Measurements from ENCODE around the gene ACTR1B.
A peak's percentile ranks its signal among the peaks of the same experiment; 100 is the strongest.

The ACTR1B gene

DNA sequence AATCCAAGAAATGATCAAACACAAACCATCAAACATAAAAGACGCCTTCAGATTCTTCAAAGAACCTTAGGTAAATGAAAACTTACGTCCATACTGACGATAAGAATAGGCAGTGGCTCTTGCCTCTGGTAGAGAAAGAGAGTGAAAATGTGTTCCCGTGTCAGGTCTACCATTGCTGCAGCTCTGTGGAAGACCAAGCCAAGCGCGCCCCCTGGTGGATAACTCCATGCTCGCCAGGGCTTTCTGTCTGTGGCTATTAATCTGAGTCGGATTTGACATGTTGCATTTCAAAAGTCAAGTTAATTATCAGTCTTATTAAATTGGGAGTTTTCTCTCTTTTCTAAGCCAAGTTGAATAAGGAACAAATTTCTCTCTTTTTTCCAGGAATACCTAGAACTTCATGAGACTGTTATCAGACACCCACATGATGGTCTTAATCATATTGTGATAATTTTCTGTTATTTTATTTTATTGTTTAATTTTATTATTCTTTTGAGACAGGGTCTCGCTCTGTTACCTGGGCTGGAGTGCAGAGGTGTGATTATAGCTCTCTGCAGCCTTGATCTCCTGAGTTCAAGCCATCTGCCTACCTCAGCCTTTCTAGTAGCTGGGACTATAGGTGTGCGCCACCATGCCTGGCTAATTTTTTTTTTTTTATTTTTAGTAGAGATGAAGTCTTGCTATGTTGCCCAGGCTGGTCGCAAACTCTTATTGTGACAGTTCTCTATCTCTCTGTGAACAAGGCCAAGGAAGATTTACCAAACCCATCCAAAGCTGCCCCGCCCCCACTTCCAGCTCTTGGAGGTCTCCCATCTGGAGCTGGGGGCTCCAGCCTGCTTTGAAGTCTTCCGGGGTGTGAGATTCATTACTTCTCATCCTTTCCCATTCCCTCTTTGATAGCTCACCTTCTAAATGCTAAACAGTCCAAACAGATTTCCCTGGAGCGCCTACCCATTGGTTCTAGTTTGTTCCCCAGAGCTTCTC lies 33.7 kb upstream of the ACTR1B start:
- Histone ChIP-seq H2AFZ (ENCODE audit: low read depth) (peak overlapping the region; percentile 58; the same call in 1 of the 2 replicates), H3K79me2 (ENCODE audit: insufficient read depth, low read depth) (no peaks in the 10 kb centered on the region), H3K9ac (no peak overlapping the region), H3K4me3 (IDR thresholded peaks at IDR 0.05; ENCODE audit: insufficient read depth, low read depth, low read length) (no peak overlapping the region), H3K27me3 (ENCODE audit: insufficient read depth, low read depth) (no peaks in the 10 kb centered on the region), H3K4me1 (ENCODE audit: low read depth, poor library complexity, severe bottlenecking) (peaks cover 5% of the 10 kb centered on the region), H4K20me1 (ENCODE audit: insufficient read depth) (no peaks in the 10 kb centered on the region), H3K4me2 (peak overlapping the region; percentile 58), H3K27ac (no peak overlapping the region), H3K36me3 (ENCODE audit: insufficient read depth) (no peaks in the 10 kb centered on the region)
- TF ChIP-seq, protein P1, sequence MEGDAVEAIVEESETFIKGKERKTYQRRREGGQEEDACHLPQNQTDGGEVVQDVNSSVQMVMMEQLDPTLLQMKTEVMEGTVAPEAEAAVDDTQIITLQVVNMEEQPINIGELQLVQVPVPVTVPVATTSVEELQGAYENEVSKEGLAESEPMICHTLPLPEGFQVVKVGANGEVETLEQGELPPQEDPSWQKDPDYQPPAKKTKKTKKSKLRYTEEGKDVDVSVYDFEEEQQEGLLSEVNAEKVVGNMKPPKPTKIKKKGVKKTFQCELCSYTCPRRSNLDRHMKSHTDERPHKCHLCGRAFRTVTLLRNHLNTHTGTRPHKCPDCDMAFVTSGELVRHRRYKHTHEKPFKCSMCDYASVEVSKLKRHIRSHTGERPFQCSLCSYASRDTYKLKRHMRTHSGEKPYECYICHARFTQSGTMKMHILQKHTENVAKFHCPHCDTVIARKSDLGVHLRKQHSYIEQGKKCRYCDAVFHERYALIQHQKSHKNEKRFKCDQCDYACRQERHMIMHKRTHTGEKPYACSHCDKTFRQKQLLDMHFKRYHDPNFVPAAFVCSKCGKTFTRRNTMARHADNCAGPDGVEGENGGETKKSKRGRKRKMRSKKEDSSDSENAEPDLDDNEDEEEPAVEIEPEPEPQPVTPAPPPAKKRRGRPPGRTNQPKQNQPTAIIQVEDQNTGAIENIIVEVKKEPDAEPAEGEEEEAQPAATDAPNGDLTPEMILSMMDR (conservative IDR thresholded peaks at IDR 0.05; ENCODE audit: low read depth, low read length), result peak; percentile 95

DNA sequence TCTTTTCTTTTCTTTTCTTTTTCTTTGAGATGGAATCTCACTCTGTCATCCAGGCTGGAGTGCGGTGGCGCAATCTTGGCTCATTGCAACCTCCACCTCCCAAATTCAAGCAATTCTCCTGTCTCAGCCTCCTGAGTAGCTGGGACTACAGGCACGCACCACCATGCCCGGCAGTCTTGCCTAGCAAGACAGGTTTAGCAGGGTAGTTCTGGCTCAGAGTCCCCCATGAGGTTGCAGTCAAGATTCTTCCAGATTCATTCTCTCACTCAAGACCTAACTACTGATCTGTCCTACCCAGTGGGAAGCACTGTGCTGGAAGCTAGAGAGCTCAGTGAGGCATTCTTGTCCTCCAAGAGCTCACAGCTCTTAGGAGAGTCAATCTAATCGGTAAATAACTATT lies 31.9 kb upstream of the ACTR1B start:
- Histone ChIP-seq H2AFZ (ENCODE audit: low read depth) (no peak overlapping the region), H3K9ac (no peak overlapping the region), H3K4me3 (IDR thresholded peaks at IDR 0.05; ENCODE audit: insufficient read depth, low read depth, low read length) (no peak overlapping the region), H3K27ac (no peak overlapping the region), H3K4me2 (no peak overlapping the region), H3K79me2 (ENCODE audit: insufficient read depth, low read depth) (no peaks in the 10 kb centered on the region), H3K36me3 (ENCODE audit: insufficient read depth) (no peaks in the 10 kb centered on the region), H3K4me1 (ENCODE audit: low read depth, poor library complexity, severe bottlenecking) (peaks cover 5% of the 10 kb centered on the region), H4K20me1 (ENCODE audit: insufficient read depth) (no peaks in the 10 kb centered on the region), H3K27me3 (ENCODE audit: insufficient read depth, low read depth) (no peaks in the 10 kb centered on the region)
- TF ChIP-seq, protein P1 (conservative IDR thresholded peaks at IDR 0.05; ENCODE audit: low read depth, low read length), result no peak

DNA sequence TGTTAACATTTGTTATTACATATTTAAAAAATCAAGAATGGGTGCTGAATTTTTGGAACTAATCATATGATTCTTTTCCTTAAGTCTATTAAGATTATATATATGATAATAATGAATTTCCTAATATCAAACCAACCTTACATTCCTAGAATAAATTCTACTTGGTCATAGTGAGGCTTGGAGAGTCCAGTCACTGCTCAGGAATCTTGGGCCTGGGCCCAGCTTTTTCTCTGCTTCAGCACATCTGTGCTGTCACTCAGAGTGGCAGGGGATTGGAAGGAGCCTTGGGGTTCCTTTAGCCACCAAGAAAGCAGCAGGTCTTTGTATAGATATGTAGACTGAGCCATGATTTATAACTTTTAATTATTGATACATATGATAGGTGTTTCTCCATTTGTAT lies 29.6 kb upstream of the ACTR1B start:
- no peaks in the 10 kb centered on the region for H3K36me3 ChIP-seq (ENCODE audit: insufficient read depth)
- H3K4me3 ChIP-seq (IDR thresholded peaks at IDR 0.05; ENCODE audit: insufficient read depth, low read depth, low read length), result no peak overlapping the region
- no peaks in the 10 kb centered on the region for H4K20me1 ChIP-seq (ENCODE audit: insufficient read depth)
- no peaks in the 10 kb centered on the region for H3K27me3 ChIP-seq (ENCODE audit: insufficient read depth, low read depth)
- H3K4me2 ChIP-seq, result no peak overlapping the region
- no peak overlapping the region for H2AFZ ChIP-seq (ENCODE audit: low read depth)
- H3K79me2 ChIP-seq (ENCODE audit: insufficient read depth, low read depth), result no peaks in the 10 kb centered on the region
- peaks cover 5% of the 10 kb centered on the region for H3K4me1 ChIP-seq (ENCODE audit: low read depth, poor library complexity, severe bottlenecking)
- H3K9ac ChIP-seq, result no peak overlapping the region
- no peak overlapping the region for H3K27ac ChIP-seq
- TF ChIP-seq, protein P1 (conservative IDR thresholded peaks at IDR 0.05; ENCODE audit: low read depth, low read length), result no peak

DNA sequence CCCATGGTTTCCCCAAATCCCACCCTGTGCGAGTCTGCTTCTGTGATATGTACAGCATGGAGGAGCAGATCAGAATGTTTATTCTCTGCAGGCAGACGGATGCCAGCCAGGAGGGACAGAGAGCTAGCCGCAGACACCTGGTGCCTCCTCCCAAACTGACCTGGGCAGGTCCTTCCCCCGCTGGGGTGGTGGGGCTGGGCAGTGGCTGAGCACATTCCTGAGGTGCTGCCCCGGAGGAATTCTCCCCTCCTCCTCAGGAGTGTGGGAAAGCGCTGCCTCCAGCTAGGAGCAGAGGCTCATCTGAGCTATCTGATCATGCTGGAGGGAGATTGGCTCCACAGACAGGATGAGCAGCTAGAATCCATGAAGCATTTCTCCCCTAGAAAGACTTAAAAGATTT lies 27.3 kb upstream of the ACTR1B start:
- Histone ChIP-seq H3K27ac (no peak overlapping the region), H3K4me1 (ENCODE audit: low read depth, poor library complexity, severe bottlenecking) (no peaks in the 10 kb centered on the region), H3K4me2 (no peak overlapping the region), H3K36me3 (ENCODE audit: insufficient read depth) (no peaks in the 10 kb centered on the region), H2AFZ (ENCODE audit: low read depth) (no peak overlapping the region), H3K79me2 (ENCODE audit: insufficient read depth, low read depth) (no peaks in the 10 kb centered on the region), H3K27me3 (ENCODE audit: insufficient read depth, low read depth) (no peaks in the 10 kb centered on the region), H3K4me3 (IDR thresholded peaks at IDR 0.05; ENCODE audit: insufficient read depth, low read depth, low read length) (no peak overlapping the region), H4K20me1 (ENCODE audit: insufficient read depth) (no peaks in the 10 kb centered on the region), H3K9ac (no peak overlapping the region)
- TF ChIP-seq, protein P1 (conservative IDR thresholded peaks at IDR 0.05; ENCODE audit: low read depth, low read length), result no peak
